ENCODE results near the gene EXOC3.

DNA sequence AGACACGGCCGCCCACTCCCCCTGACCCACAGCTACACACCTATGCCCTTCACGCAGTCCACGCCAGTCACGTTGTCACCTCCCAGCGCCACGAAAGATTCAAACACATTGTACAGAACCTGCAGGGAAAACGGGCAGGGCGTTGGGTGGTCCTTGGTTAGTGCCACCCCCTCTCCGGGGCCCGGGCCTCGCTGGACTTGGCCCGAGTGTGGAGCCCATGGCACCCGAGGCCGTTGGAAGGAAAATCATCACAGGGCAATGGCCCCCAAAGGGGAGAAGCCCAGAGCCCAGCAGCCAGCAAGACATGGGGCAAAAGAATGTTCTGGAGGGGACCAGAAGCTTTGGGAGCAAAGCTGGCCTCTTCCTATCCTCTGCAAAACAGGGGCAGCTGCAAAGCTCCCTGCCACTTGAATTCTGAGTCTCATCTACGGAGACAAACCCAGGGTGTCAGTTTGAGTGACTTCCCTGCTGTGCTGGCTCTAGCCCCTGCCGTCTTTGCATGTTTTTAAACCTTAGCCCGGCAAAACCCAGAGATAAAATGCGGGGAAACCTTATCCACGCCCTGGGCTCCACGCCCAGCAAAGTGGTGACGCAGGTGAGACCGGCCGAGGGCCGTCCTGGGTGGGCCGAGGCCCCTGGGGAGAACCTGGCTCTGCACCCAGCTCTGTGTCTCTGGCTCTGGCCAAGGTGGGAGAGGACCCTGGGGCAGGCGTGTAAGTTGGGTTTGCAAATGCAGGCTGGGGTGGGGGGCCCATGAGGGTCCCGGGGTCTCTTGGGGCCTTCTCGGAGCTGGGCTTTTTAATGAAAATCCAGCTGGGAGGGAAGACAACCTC, 42.4 kb downstream of the EXOC3 start:
- TF ChIP-seq CTCF (IDR thresholded peaks at IDR 0.05) (no peak), POLR2A (IDR thresholded peaks at IDR 0.05) (no peak), POLR2AphosphoS5 (IDR thresholded peaks at IDR 0.05) (no peak)

Measured in breast epithelium (tissue), 3 donors.